Measurements from ENCODE around the gene CBY2.

DNA sequence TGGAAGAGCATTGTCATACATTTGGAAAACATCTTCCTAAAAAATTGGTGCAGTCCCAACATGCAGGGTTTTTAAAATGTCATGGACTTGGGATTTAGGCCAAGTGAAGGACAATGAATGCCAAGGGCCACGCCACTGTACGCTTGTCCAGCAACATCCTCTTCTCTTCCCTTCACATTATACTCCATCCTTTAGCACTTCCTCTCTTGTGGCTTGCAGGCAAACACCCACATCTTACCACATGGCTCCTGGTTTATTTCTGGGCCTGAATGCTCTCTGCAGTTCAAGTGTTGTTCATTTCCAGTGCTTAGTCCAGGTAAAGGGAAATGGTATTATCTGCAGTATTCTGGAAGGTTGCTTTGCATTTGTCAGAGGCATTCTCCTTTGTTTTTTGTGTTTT, 45.0 kb downstream of the CBY2 start:
- TF ChIP-seq POLR2A (IDR thresholded peaks at IDR 0.05; ENCODE audit: low read length) (no peak), GATA1 (IDR thresholded peaks at IDR 0.05; ENCODE audit: low read depth, low read length) (no peak)

Data from erythroblast (primary cell).